LNCaP clone FGC (cell line): ENCODE results near the gene ZNF358.

Experiments
- DNase-seq: peaks from one replicate; pipeline ENCODE4 v3.0.0-alpha.2; 2011; ENCODE audit warnings: low read depth
- H3K4me3 ChIP-seq: 2 replicates; pipeline ENCODE4 v1.5.1; 2011; ENCODE audit warnings: mild to moderate bottlenecking, low read depth, low read length, control low read depth
- CTCF ChIP-seq: IDR thresholded peaks from 2 replicates; pipeline ENCODE4 v1.5.1; 2012; ENCODE audit warnings: mild to moderate bottlenecking; ENCODE audit not compliant: control insufficient read depth, insufficient read depth; ENCODE audit errors: extremely low read depth

ZNF358 gene

GRCh38 chr19:7522923-7523667 is 7.2 kb downstream of the ZNF358 start:
- DNase-seq: no peak
- TF ChIP-seq CTCF: no peak
- peak overlapping the region; percentile 87 for H3K4me3 ChIP-seq

GRCh38 chr19:7524523-7524922 is 8.6 kb downstream of the ZNF358 start:
- TF ChIP-seq CTCF: no peak
- DNase-seq: no peak
- no peak overlapping the region for H3K4me3 ChIP-seq

- no peak for DNase-seq
- no peak overlapping the region for H3K4me3 ChIP-seq
- no peak for TF ChIP-seq CTCF
Measured at GRCh38 chr19:7524992-7525739, 9.3 kb downstream of the ZNF358 start.

DNA sequence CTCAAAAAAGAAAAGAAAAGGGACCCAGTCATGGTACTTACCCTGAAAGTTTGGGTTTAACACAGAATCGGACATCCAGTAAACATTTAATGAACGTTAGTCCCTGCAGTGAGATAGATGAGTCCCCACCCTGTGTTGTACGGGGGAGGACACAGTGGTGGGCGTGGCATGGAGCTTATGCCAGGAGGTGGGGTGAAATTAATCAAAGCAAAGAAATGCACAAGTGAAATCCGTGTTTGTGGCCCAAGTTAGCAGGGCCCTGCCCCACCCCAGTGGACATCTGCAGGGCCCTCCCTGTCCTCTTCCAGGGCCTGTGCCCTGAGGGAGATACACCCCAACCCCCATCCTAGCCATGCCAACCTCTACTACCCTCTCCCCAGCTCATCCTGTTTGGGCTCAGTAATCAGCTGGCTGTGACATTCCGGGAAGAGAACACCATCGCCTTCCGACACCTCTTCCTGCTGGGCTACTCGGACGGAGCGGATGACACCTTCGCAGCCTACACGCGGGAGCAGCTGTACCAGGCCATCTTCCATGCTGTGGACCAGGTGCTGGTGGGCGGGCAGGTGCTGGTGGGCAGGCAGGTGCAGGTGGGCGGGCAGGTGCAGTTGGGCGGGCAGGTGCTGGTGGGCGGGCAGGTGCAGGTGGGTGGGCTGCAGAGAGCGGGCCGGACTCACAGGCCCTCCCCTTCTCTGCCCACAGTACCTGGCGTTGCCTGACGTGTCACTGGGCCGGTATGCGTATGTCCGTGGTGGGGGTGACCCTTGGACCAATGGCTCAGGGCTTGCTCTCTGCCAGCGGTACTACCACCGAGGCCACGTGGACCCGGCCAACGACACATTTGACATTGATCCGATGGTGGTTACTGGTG is 10.4 kb downstream of the ZNF358 start:
- no peak for DNase-seq

GRCh38 chr19:7527516-7528191 is 11.8 kb downstream of the ZNF358 start:
- DNase-seq: no peak
- TF ChIP-seq CTCF: no peak
- no peak overlapping the region for H3K4me3 ChIP-seq

More for the DNA sequence above, 10.4 kb downstream of the ZNF358 start:
- H3K4me3 ChIP-seq: no peak overlapping the region
- TF ChIP-seq CTCF: no peak

GRCh38 chr19:7528192-7528519 is 12.3 kb downstream of the ZNF358 start:
- H3K4me3 ChIP-seq: no peak overlapping the region
- TF ChIP-seq CTCF: no peak
- no peak for DNase-seq
